ENCODE measurements around the gene GNG12. TPM values are rescaled to one million over a fixed set of nuclear protein-coding genes. Genes with fewer than 3 reads are reported as not detected.

Gene GNG12
- polyA plus RNA-seq, 3 donors from 2014 or later, result 0.06 TPM; not detected in 2

DNA sequence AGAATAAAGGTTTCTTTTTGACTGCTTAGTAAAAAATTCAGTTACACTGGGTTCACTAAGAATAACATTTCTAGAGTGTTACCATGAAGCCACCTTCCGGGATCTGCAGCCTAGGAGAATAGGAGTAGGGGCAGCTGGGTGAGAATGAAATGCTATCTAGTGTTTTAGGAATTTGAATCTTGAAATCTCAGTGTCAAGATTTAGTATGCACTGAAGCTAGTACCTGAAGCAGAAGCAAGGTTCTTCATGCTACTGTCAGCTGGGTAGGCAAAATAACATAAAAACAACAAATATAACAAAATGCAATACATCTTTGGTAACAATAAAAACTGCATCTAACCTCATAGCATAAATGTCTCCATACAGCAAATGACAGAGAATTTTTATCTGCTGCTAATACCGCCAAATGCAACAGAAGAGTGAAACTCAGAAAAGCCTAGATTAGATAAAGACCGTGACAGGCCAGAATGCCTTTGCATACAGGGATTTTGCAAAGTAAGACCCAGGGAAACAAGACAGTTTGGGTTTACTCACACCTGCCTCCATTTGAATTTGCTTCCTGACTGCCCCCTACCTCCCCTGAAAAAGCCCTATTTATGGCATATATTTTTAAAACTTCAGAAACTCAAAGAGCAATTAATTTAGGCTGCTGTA lies 90.1 kb downstream of the GNG12 start:
- no peaks in the 10 kb centered on the region for H3K9me3 Mint-ChIP-seq
- H3K4me1 Mint-ChIP-seq, result no peaks in the 10 kb centered on the region
- H3K4me3 Mint-ChIP-seq, result no peak overlapping the region
- peaks cover 2 to 16% (median 10%) of the 10 kb centered on the region in 3 donors for H3K27me3 Mint-ChIP-seq (ENCODE audit: low read depth in 3 of 3)
- H3K36me3 Mint-ChIP-seq, result no peaks in the 10 kb centered on the region
- no peak for DNase-seq
- H3K27ac Mint-ChIP-seq, result no peak overlapping the region

DNA sequence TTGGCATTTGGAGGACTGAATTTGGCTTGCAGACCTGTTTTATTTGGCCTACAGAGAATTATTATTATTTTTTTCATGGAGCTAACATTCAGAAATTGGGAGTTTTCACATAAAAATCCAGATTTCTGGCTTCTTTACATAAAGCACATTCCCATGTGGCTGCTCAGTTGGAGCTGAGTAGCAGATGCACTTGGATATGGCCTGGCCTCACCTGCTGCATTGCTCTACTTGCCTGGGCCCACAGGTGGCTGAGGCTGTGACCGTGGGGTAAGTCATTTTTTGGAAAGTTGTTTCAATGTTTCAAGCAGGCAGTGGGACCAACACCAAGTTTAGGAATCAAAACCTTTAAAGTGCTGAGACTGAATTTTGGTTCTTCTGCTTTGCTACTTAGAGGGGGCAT lies 91.5 kb downstream of the GNG12 start:
- H3K27me3 Mint-ChIP-seq (ENCODE audit: low read depth in 3 of 3), result peaks cover 2 to 12% (median 5%) of the 10 kb centered on the region in 3 donors
- DNase-seq, result no peak
- no peak overlapping the region for H3K4me3 Mint-ChIP-seq
- H3K9me3 Mint-ChIP-seq, result no peaks in the 10 kb centered on the region
- peaks cover under 1% of the 10 kb centered on the region in 2 donors for H3K4me1 Mint-ChIP-seq
- no peaks in the 10 kb centered on the region for H3K36me3 Mint-ChIP-seq
- H3K27ac Mint-ChIP-seq, result no peak overlapping the region

DNA sequence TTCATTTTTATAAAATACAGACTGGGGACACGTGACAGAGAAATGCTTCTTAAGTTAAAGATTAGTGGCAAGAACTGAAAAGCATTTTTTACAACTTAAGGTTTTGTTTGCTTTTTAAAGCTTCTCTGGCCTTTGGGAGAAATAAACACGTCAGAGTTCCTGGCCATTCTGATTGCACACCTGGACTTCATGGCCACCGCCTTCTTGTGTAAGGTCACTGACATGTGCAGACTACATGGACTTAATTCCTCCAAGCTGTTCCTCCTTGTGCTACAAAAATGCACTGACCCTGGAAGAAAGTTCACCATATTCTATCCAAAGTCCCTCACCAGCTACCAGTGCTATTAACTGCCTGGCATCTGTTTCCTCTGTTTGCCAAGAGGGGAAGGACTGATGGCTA lies 92.1 kb downstream of the GNG12 start:
- Mint-ChIP-seq H3K27ac (no peak overlapping the region), H3K4me3 (no peak overlapping the region), H3K36me3 (no peaks in the 10 kb centered on the region), H3K27me3 (ENCODE audit: low read depth in 3 of 3) (peaks cover 2 to 9% (median 2%) of the 10 kb centered on the region in 3 donors), H3K9me3 (no peaks in the 10 kb centered on the region), H3K4me1 (peaks cover 6% of the 10 kb centered on the region in 2 donors)
- DNase-seq, result no peak

DNA sequence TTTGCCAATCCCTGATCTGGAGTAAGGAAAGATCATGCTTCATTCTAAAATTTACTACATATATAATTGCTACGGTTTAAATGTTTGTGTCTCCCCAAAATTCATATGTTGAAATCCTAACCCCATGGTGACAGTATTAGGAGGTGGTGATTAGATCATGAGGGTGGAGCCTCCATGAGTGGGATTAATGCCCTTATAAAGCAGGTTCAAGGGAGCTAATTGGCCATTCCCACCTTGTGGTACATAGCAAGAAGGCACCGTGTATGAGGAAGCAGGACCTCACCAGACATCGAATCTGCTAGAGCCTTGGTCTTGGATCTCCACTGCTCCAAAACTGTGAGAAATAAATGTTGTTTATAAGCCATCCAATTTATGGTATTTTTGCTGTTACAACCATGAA lies 92.7 kb downstream of the GNG12 start:
- H3K27me3 Mint-ChIP-seq (ENCODE audit: low read depth in 3 of 3), result peaks cover 2 to 7% (median 2%) of the 10 kb centered on the region in 3 donors
- no peak for DNase-seq
- no peaks in the 10 kb centered on the region for H3K9me3 Mint-ChIP-seq
- H3K4me1 Mint-ChIP-seq, result peaks cover 11 to 12% of the 10 kb centered on the region in 2 donors
- no peak overlapping the region for H3K4me3 Mint-ChIP-seq
- no peak overlapping the region for H3K27ac Mint-ChIP-seq
- H3K36me3 Mint-ChIP-seq, result no peaks in the 10 kb centered on the region

DNA sequence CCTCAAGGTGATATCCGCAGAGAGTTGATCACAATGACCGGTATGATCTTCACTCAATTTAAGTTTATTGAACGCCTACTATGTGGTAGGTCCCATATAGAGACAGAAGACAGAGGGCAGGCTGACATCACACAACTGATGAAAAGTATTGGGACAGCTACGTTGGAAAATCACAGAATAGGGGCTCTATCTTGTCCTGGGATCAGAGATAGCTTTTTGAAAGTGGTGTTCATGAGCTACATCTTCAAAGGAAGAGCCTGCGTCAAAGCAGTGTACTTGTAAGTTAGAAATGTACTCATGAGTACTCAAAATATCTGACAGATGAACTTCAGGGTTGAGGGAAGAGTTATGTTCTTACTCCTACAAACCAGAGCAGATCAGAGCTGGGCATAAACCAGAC lies 93.9 kb downstream of the GNG12 start:
- no peaks in the 10 kb centered on the region for H3K9me3 Mint-ChIP-seq
- H3K4me3 Mint-ChIP-seq, result no peak overlapping the region
- H3K27me3 Mint-ChIP-seq (ENCODE audit: low read depth in 3 of 3), result peaks cover under 1 to 4% (median 2%) of the 10 kb centered on the region in 3 donors
- DNase-seq, result no peak
- no peaks in the 10 kb centered on the region for H3K36me3 Mint-ChIP-seq
- H3K27ac Mint-ChIP-seq, result no peak overlapping the region
- peaks cover 11 to 13% of the 10 kb centered on the region in 2 donors for H3K4me1 Mint-ChIP-seq

DNA sequence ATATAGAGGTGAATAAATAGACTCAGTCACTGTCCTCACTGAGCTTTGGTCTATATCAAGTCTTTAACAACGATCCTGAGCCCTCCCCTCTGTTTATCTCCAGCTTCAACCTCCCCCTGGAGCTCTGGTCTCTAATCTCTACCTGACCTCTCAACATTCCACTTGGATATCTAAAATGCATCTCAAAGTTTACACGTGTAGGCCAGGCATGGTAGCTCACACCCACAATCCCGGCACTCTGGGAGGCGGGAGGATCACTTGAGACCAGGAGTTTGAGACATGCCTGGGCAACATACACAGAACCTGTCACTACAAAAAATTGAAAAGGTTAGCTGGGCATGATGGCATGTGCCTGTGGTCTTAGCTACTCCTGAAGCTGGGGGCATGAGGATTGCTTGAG lies 94.9 kb downstream of the GNG12 start:
- no peak overlapping the region for H3K27ac Mint-ChIP-seq
- no peaks in the 10 kb centered on the region for H3K9me3 Mint-ChIP-seq

DNA sequence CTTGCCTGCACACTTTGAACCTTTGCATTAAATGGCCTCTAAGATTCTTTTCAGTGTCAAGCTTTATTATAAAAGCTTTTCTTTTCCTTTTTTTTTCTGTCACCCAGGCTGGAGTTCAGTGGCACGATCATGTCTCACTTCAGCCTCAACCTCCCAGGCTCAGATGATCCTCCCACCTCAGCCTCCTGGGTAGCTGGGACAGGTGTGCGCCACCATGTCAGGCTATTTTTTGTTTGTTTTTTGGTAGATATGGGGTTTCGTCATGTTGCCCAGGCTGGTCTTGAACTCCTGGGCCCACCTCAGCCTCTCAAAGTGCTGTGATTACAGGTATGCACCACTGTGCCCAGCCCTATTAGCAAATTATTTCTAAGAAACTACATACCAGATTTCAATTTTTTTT lies 95.4 kb downstream of the GNG12 start:
- peaks cover 11 to 13% of the 10 kb centered on the region in 2 donors for H3K4me1 Mint-ChIP-seq
- peaks cover 0 to 4% (median 2%) of the 10 kb centered on the region in 3 donors for H3K27me3 Mint-ChIP-seq (ENCODE audit: low read depth in 3 of 3)
- no peak overlapping the region for H3K27ac Mint-ChIP-seq
- no peaks in the 10 kb centered on the region for H3K36me3 Mint-ChIP-seq
- no peaks in the 10 kb centered on the region for H3K9me3 Mint-ChIP-seq
- DNase-seq, result no peak
- H3K4me3 Mint-ChIP-seq, result no peak overlapping the region

More for the DNA sequence above, 94.9 kb downstream of the GNG12 start:
- Mint-ChIP-seq H3K4me3 (no peak overlapping the region), H3K4me1 (peaks cover 11 to 13% of the 10 kb centered on the region in 2 donors), H3K36me3 (no peaks in the 10 kb centered on the region), H3K27me3 (ENCODE audit: low read depth in 3 of 3) (peaks cover 0 to 4% (median 4%) of the 10 kb centered on the region in 3 donors)
- no peak for DNase-seq

DNA sequence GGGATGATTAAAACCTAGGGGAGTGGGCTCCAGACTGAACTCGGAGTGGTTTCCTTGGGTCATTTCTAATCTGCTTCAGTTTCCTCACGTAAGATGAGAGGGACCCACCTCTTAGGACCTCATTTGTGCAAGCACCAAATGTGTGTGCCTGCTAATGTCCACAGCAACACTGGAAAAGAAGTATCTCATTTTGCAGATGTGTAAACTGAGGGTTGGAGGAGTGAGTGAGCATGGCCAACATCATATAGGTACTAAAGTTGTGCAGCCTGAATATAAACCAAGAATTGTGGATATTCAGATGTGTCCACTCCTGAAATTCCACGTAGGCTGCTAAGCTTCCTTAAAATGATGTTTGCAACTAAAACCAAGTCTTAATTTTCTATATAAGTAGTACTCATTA lies 96.5 kb downstream of the GNG12 start:
- Mint-ChIP-seq H3K27ac (no peak overlapping the region), H3K36me3 (no peaks in the 10 kb centered on the region), H3K27me3 (ENCODE audit: low read depth in 3 of 3) (peaks cover 0 to 4% (median 2%) of the 10 kb centered on the region in 3 donors), H3K4me1 (peaks cover 11 to 13% of the 10 kb centered on the region in 2 donors), H3K4me3 (no peak overlapping the region), H3K9me3 (no peaks in the 10 kb centered on the region)
- no peak for DNase-seq

DNA sequence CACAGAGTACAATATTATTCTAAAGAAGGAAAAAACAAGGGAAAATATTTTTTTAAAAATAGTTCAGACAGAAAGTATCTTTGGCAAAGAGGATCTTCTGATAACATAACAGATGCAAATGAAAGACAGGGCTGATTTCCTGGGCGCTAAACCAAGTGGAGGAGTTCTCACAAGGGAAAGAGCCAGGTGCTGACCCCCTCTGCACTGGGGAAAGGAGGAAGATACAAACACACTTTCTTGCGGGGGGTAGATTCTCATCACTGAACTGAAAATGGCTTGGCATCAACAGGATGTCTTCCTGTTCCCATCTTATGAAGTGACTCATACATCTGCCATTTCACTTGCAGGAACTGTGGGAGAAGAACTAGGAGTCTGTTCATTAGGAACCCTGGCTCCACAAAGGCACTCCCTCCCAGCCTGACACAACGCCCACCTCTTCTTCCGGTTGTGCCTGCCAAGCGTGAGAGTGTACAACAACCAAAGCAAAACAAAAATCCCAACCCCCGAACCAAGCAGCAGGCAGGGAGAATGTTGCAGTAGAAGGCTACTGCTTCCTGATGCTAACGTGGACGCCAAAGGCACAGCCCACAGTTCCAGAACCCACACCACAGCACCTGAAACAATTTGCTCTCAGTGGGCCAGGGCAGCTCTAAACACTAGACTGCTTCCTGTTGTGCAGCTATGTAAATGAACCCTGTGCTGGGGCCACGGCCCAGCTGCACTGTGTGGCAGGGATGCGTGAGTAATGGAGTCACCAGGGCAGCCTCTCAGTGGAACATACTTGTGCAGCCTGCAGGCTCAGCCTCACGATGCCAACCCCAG lies 97.2 kb downstream of the GNG12 start:
- peaks cover 0 to 4% (median 2%) of the 10 kb centered on the region in 3 donors for H3K27me3 Mint-ChIP-seq (ENCODE audit: low read depth in 3 of 3)
- no peaks in the 10 kb centered on the region for H3K36me3 Mint-ChIP-seq

DNA sequence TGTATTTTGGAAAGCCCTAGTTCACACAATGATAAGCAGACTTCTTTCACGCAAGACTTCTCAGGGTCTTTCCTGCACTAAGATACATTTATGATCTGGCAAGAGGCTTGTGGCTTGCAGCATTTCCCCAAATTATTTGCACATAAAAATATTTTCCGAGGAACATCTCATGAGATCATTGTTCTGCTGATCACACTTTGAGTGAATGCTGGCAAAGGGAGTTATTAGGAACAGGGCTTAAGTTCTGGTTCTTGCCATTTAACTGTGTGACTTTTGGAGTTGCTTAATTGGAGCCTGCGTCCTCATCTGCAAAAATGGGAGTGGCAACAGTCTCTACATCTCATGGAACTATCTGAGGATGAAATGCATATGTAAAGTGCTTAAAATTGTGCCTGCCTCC lies 98.1 kb downstream of the GNG12 start:
- no peak overlapping the region for H3K4me3 Mint-ChIP-seq
- H3K27ac Mint-ChIP-seq, result no peak overlapping the region
- peaks cover 0 to 4% (median 2%) of the 10 kb centered on the region in 3 donors for H3K27me3 Mint-ChIP-seq (ENCODE audit: low read depth in 3 of 3)
- H3K36me3 Mint-ChIP-seq, result no peaks in the 10 kb centered on the region
- DNase-seq, result no peak
- no peaks in the 10 kb centered on the region for H3K9me3 Mint-ChIP-seq
- H3K4me1 Mint-ChIP-seq, result peaks cover 11 to 13% of the 10 kb centered on the region in 2 donors

More for the DNA sequence above, 97.2 kb downstream of the GNG12 start:
- peak in 1 of 3 donors; percentile 7 for DNase-seq
- no peaks in the 10 kb centered on the region for H3K9me3 Mint-ChIP-seq
- peak overlapping the region; percentile 49 to 73 (median 60) for H3K4me3 Mint-ChIP-seq
- peak overlapping the region in 5 of 6 donors; percentile 46 to 78 (median 76) for H3K27ac Mint-ChIP-seq
- H3K4me1 Mint-ChIP-seq, result peaks cover 11 to 13% of the 10 kb centered on the region in 2 donors

DNA sequence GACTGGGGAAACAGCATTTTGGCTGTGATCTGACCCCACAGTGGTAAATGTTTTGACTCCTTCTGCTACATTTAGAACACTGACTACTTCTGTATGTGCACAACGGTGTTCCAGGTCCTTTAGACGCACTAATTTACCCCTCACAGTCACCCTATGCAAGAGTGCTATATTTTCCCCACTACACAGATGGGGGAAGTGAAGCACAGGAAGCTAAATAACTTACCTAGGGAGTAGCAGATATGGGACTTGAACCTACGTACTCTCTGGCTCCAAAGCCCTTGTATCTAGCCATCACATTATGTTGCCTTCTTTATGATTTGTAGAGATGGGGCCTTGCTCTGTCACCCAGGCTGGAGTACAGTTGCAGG lies 99.0 kb downstream of the GNG12 start:
- Mint-ChIP-seq H3K27me3 (ENCODE audit: low read depth in 3 of 3) (peaks cover 0 to 4% (median 2%) of the 10 kb centered on the region in 3 donors), H3K4me3 (no peak overlapping the region), H3K27ac (no peak overlapping the region)

DNA sequence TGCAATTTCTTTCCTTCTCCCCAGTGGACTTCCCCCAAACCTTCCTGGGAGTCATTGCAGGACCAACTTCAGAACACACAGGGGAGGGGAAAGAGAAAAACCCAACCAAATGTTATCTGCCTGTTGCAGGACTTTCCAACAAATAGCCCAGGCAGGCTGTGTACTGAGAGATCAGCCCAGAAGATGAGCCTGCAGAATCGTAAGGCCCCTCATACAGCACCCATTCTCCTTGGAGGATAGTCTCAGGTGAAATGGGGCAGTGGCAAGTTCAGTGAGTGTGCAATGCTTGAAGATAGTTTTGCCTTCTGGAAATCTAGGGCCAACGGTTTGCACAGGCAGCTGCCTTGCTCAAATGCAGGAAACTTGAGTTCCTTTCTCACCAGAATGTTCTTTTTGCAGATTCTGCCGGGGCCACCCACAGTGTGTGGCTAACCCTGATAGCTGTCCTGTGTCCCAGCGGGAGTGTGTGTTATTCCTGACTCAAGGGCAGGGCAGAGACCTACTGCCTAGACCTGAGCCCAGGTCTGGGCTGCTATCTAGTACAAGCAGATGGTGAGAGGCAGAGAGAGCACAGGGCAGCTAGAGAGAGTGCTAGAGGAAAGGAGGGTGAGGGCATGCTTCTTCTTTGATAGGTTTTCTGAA lies 99.5 kb downstream of the GNG12 start:
- H3K4me1 Mint-ChIP-seq, result peaks cover 11 to 13% of the 10 kb centered on the region in 2 donors
- no peak overlapping the region for H3K4me3 Mint-ChIP-seq
- no peak overlapping the region for H3K27ac Mint-ChIP-seq
- H3K9me3 Mint-ChIP-seq, result no peaks in the 10 kb centered on the region
- no peak for DNase-seq
- H3K27me3 Mint-ChIP-seq (ENCODE audit: low read depth in 3 of 3), result peaks cover 0 to 5% (median 2%) of the 10 kb centered on the region in 3 donors
- no peaks in the 10 kb centered on the region for H3K36me3 Mint-ChIP-seq

More for the DNA sequence above, 99.0 kb downstream of the GNG12 start:
- no peak for DNase-seq
- Mint-ChIP-seq H3K9me3 (no peaks in the 10 kb centered on the region), H3K4me1 (peaks cover 11 to 13% of the 10 kb centered on the region in 2 donors), H3K36me3 (no peaks in the 10 kb centered on the region)

DNA sequence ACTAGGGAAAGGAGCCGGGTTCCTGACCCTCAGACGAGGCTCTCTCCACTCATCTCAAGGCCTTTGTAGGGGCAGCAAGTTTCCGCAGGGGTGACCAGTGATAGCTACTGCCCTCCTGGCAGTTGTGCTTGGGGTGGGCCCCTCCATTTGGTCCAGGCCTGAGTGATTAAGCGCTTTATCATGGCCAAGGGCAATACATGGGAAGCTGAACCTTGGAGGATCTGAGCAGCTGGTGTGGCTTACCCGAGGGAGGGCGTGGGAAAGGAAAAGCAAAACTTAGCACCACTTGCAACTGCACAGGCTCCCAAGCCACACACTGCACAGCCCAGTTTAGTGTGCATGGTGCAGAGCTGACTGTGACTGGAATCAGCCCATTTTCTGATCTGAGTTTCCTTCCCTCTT lies 100.5 kb downstream of the GNG12 start:
- Mint-ChIP-seq H3K9me3 (no peaks in the 10 kb centered on the region), H3K27ac (no peak overlapping the region), H3K27me3 (ENCODE audit: low read depth in 3 of 3) (peaks cover 0 to 4% (median 2%) of the 10 kb centered on the region in 3 donors), H3K4me1 (peaks cover 11 to 13% of the 10 kb centered on the region in 2 donors), H3K36me3 (no peaks in the 10 kb centered on the region), H3K4me3 (no peak overlapping the region)
- DNase-seq, result no peak

DNA sequence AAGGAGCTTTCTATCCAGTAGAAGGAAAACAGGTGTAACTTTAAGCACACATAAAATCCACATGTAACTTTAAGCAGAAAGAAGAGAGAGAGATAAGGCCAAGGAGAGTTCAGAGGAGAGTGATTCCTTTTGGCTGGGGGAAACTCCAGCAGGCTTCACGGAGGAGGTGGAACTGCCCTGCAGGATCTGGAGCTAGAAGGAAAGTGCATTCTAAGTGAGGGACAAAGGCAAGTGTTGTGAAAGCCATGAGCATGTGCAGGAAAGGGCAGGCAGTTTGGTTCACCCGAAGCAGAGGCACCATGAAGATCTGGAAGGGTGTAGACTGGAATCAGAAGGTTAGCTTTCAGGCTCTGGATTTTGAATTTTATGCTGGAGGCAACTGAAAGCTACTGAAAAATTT lies 101.9 kb downstream of the GNG12 start:
- Mint-ChIP-seq H3K4me3 (no peak overlapping the region), H3K9me3 (no peaks in the 10 kb centered on the region), H3K27me3 (ENCODE audit: low read depth in 3 of 3) (peaks cover 0 to 4% (median 2%) of the 10 kb centered on the region in 3 donors), H3K4me1 (peaks cover 6 to 9% of the 10 kb centered on the region in 2 donors), H3K36me3 (no peaks in the 10 kb centered on the region), H3K27ac (peak overlapping the region in 1 of 6 donors; percentile 5)
- DNase-seq, result no peak

Measured in immature natural killer cell (primary cell).